Measurements from ENCODE around the gene DNER.
"Not testable (repeated sequence)": the region's sequence is repeated elsewhere in the genome, so short reads cannot be mapped to it uniquely, and the experiment has no call there.

Gene DNER

GRCh38 chr2:229714080-229714735 is at the start of gene DNER:
TSS of gene DNER (minus strand) at chr2:229714555. CDS start at chr2:229714423, 132 bp downstream.
- in situ Hi-C loops (cut with MboI; ENCODE audit: low pct_unique_long_range_greater_than_20kb, low sequenced_read_pairs): no loop called here
- no peak for DNase-seq

GRCh38 chr2:229761663-229762062 is 47.3 kb upstream of the DNER start:
- in situ Hi-C loops (cut with MboI; ENCODE audit: low pct_unique_long_range_greater_than_20kb, low sequenced_read_pairs): no loop called here

GRCh38 chr2:229757462-229757861 is 43.1 kb upstream of the DNER start:
- DNase-seq; in situ Hi-C loops (cut with MboI; ENCODE audit: low pct_unique_long_range_greater_than_20kb, low sequenced_read_pairs): not testable (repeated sequence)

More at GRCh38 chr2:229761663-229762062, 47.3 kb upstream of the DNER start:
- DNase-seq: no peak

- no peak for DNase-seq
- in situ Hi-C loops (cut with MboI; ENCODE audit: low pct_unique_long_range_greater_than_20kb, low sequenced_read_pairs): no loop called here
Observed at GRCh38 chr2:229752970-229753729, 38.8 kb upstream of the DNER start.

- in situ Hi-C loops (cut with MboI; ENCODE audit: low pct_unique_long_range_greater_than_20kb, low sequenced_read_pairs): no loop called here
- no peak for DNase-seq
Observed at GRCh38 chr2:229749779-229750178, 35.4 kb upstream of the DNER start.

GRCh38 chr2:229748950-229749349 is 34.6 kb upstream of the DNER start:
- in situ Hi-C loops (cut with MboI; ENCODE audit: low pct_unique_long_range_greater_than_20kb, low sequenced_read_pairs): no loop called here
- DNase-seq: no peak

- in situ Hi-C loops (cut with MboI; ENCODE audit: low pct_unique_long_range_greater_than_20kb, low sequenced_read_pairs): not testable (repeated sequence)
Observed at GRCh38 chr2:229742691-229743090, 28.3 kb upstream of the DNER start.

GRCh38 chr2:229740279-229740678 is 25.9 kb upstream of the DNER start:
- no peak for DNase-seq
- in situ Hi-C loops (cut with MboI; ENCODE audit: low pct_unique_long_range_greater_than_20kb, low sequenced_read_pairs): no loop called here

More at GRCh38 chr2:229742691-229743090, 28.3 kb upstream of the DNER start:
- DNase-seq: not testable (repeated sequence)

- DNase-seq: no peak
- in situ Hi-C loops (cut with MboI; ENCODE audit: low pct_unique_long_range_greater_than_20kb, low sequenced_read_pairs): no loop called here
Observed at GRCh38 chr2:229738024-229738625, 23.8 kb upstream of the DNER start.

- DNase-seq: no peak
- in situ Hi-C loops (cut with MboI; ENCODE audit: low pct_unique_long_range_greater_than_20kb, low sequenced_read_pairs): no loop called here
Observed at GRCh38 chr2:229734410-229734809, 20.1 kb upstream of the DNER start.

GRCh38 chr2:229733611-229734245 is 19.4 kb upstream of the DNER start:
- in situ Hi-C loops (cut with MboI; ENCODE audit: low pct_unique_long_range_greater_than_20kb, low sequenced_read_pairs): no loop called here

GRCh38 chr2:229732897-229733296 is 18.5 kb upstream of the DNER start:
- in situ Hi-C loops (cut with MboI; ENCODE audit: low pct_unique_long_range_greater_than_20kb, low sequenced_read_pairs): no loop called here
- DNase-seq: no peak

More at GRCh38 chr2:229733611-229734245, 19.4 kb upstream of the DNER start:
- DNase-seq: no peak

GRCh38 chr2:229731916-229732315 is 17.6 kb upstream of the DNER start:
- no peak for DNase-seq
- in situ Hi-C loops (cut with MboI; ENCODE audit: low pct_unique_long_range_greater_than_20kb, low sequenced_read_pairs): no loop called here

GRCh38 chr2:229731363-229731762 is 17.0 kb upstream of the DNER start:
- DNase-seq: no peak
- in situ Hi-C loops (cut with MboI; ENCODE audit: low pct_unique_long_range_greater_than_20kb, low sequenced_read_pairs): no loop called here

- DNase-seq: no peak
- in situ Hi-C loops (cut with MboI; ENCODE audit: low pct_unique_long_range_greater_than_20kb, low sequenced_read_pairs): no loop called here
Observed at GRCh38 chr2:229728370-229728769, 14.0 kb upstream of the DNER start.

GRCh38 chr2:229726643-229727042 is 12.3 kb upstream of the DNER start:
- in situ Hi-C loops (cut with MboI; ENCODE audit: low pct_unique_long_range_greater_than_20kb, low sequenced_read_pairs): no loop called here
- no peak for DNase-seq

- in situ Hi-C loops (cut with MboI; ENCODE audit: low pct_unique_long_range_greater_than_20kb, low sequenced_read_pairs): no loop called here
- no peak for DNase-seq
Observed at GRCh38 chr2:229725716-229726574, 11.6 kb upstream of the DNER start.

- peak; percentile 64 for DNase-seq
- in situ Hi-C loops (cut with MboI; ENCODE audit: low pct_unique_long_range_greater_than_20kb, low sequenced_read_pairs): not testable (repeated sequence)
Observed at GRCh38 chr2:229723192-229723591, 8.8 kb upstream of the DNER start.

All from KBM-7 (cell line).